ENCODE measurements around the gene ATG9A.

Gene ATG9A

DNA sequence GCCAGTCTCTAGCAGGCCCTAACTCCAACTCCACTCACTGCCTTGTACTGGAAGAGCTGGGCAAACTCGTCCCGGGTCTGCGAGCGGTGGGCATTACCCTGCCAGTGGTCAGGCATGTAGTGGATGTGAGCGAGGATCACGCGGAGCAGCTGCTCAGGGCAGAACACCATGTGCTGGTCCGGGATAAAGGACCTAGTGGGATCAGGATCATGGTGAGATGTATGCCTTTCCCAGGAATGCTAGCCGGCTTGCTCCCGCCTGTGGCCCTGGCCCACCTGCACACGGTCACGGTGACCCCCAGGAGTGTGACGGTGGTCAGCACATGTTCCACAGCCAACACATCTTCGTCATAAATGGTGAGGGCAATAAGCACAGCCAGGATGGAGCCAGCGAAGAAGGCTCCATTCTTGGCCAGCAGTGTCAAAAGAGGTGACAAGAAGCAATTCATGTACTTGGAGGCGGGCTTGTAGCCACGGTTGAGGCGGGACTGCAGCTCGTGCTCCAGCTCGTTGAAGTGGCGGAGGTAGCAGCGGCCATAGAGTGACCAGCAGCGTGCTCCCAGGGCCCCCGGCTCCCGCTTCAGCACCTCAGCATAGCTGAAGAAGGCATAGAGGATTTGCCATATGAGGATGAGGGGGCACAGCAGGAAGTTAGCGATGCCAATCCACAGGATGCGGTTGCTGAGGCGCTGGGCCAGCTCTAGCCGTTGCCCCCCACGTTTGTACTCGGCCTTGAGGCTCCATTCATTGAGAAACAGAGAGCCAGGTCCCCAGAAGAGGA is 5.4 kb downstream of the ATG9A start:
- no peak for DNase-seq (ENCODE audit: extremely low spot score, insufficient read length, low read depth)
- FAIRE-seq: no peak

DNA sequence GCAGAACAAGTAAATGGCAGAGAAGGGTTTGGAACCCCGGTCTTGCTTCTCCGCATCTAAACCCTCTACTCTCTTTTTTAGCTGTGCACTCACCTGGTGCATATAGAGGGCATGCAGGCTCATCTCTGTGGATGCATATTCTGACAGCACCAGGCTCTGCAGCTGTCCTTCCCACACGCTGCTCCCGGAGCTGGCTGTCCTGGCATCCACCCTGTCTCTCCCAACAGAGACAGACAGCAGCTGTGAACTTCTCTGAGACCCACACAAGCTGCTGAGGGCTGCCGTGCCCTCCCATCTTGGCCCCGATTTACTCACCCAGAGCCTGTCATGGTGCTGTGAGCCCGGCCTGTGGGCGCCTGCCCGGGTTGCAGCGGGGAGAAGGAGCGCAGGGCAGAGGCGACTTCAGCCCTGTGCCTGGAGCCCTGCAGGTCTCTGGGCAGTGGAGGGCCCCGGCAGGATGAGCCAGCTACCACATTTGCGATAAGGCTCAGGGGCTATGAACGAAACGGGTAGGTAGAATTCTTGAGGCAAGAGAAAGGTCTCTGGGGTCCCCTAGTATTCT is 7.4 kb downstream of the ATG9A start:
- FAIRE-seq (no peak), DNase-seq (ENCODE audit: extremely low spot score, insufficient read length, low read depth) (no peak)

DNA sequence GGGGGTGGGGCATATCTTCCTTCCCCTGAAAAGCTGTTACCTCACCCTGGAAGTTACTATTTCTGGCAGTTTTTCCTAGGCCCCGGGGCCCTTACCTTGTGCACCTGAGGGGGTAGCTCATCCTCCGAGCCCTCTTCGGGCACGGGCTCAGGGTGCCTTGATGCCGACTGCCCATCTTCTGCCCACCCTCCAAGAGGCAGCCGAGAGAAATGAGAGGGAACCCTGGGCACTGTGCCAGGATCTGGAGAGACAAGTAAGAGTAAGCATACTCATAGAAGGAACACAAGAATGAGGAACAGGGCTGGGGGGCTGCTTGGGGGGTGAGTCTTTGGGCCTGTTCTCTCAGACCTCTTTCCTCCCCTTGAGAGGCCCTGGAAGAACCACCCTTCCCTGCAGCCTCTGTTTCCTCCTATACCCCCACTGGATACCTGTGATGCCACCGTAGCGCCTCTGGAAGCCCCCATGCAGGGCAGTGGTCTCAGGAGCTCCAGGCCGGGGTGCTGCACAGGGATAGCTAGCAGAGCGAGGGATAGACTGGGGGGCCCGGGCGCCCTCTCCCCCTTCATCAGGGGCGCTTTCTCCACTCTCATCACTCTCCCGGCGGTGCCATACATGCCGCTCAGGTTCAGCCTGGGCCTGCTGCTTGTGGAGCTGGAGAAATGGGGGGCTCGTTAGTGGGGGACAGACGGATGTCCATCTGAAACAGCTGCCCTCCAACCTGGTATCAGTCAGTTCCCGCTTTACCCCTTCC is 8.6 kb downstream of the ATG9A start:
- DNase-seq (ENCODE audit: extremely low spot score, insufficient read length, low read depth) (no peak), FAIRE-seq (no peak)

DNA sequence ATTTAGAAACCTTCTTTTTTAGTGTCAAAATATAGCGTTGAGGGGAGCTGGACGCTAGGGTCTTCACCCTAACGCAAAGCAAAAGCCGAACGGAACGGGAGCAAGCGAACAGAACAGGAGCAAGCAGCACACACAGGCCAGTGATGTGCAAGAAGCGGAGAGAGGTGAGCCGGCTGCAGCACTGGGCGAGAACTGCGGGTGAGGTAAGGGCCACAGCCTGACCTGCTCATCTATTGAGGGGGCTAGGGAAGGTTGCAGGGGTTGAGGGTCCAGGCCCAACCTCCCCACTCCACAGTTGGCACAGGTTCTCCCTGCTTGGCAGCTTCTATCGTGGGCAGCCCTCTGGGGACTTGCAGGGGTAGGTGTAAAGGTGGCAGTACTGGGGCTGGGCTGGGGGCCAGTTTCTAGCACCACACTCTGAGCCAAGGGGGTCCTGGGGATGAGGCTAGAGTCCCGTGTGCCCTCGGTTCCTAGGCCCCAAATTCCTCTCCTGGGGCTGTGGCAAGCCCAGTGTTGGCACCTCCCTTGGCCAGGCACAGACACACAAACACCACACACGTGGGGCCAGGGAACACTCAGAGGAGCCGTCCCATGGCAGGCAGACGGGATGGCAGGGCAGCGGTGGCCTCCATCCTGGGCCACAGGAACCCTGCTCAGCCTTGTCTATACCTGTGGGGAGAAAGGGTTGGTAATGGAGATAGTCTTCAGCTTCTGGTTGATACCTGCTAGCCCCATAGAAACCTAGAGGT is 9.5 kb downstream of the ATG9A start:
- FAIRE-seq (no peak), DNase-seq (ENCODE audit: extremely low spot score, insufficient read length, low read depth) (no peak)

DNA sequence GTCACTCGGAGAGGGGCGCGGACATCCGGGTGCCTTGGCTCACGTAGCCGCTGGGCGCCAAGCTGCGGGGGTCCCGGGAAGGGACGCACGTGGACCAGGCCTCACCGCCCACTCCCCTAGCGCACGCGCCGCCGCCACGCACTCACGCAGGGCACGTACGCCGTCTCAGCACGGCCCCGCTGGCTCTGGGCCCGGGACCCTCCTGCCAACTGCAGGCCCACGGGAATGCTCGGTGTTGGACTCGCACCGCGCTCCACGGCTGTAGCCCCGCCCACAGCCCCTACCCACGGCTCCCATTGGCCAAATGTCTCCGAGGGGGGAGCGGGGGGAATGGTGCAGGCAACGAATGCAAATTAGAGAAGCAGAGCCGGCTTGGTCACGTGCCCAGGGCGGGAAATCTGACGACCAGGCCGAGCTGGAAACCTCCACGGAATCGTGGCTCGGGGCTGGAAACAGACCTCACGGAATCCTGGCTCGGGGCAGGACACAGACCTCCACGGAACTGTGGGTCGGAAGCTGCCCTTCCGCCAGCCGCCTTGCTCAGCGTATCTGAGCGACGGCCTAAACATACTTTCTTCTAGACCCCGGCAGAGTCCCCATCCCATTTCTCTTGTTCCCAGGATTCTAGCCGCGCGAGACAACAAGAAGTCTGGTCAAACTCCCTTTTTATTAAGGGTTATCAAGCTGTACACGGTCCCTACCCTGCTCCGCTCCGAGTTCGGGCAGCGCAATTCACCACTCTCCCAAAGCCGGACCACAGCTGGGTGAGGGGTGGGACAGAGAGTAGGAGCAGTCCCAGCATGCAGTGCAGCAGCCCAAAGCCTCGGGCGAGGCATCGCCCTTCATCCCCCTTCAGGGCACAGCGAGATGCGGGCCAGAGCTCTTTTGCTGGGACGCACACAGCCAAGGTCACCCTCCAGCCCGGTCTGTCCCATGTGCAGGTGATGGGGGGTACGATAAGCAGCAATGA is 10.4 kb downstream of the ATG9A start, which contains the start of gene ABCB6:
TSS of gene ABCB6 (minus strand) at position 227 of the 970 bp plus-strand sequence. CDS start 285 bp downstream, outside the sequence.
- peak; percentile 81 for DNase-seq (ENCODE audit: extremely low spot score, insufficient read length, low read depth)
- FAIRE-seq: peak; percentile 96

GRCh38 chr2:219218217-219218731 is 11.2 kb downstream of the ATG9A start:
- DNase-seq (ENCODE audit: extremely low spot score, insufficient read length, low read depth): no peak
- no peak for FAIRE-seq

DNA sequence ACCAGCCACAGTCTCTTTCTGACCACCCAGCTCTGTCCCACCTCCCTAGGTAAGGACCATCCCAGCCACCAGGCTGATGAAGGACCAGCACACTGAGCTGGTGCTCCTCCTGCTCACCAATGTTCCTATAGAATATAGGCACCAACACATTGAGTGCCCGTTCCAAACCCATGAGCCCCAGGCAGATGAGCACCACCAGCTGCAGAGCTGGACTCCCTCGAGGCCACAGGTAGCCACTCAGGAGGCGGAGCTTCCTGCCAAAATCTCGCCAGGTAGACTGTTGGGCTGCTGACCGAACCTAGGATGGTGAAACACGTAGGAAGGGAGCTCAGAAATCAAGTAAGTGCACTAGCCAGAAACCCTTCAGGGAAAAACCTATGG is 12.9 kb downstream of the ATG9A start:
- DNase-seq (ENCODE audit: extremely low spot score, insufficient read length, low read depth) (no peak), FAIRE-seq (no peak)

GRCh38 chr2:219215871-219216534 is 13.4 kb downstream of the ATG9A start:
- DNase-seq (ENCODE audit: extremely low spot score, insufficient read length, low read depth) (no peak), FAIRE-seq (no peak)

- FAIRE-seq (no peak), DNase-seq (ENCODE audit: extremely low spot score, insufficient read length, low read depth) (no peak)
Measured at GRCh38 chr2:219214786-219215185, 14.7 kb downstream of the ATG9A start.

DNA sequence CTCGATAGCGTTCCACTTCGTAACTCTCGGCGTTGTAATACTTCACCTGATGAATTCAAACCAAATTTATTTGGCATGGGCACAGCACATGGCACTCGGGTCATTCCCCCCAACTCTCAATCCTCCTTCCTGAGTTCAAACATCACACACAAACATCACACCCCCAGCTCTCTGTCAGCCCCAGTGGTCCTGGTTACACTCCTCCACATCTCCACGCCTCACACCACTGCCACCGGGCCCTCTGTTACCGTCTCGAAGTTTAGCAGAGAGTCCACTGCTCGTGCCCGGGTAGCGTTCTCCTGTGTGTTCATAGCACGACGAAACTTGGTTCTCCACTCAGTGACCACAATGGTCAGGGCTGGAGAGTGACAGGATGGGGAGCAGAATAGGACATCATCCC is 15.3 kb downstream of the ATG9A start:
- DNase-seq (ENCODE audit: extremely low spot score, insufficient read length, low read depth) (no peak), FAIRE-seq (no peak)

DNA sequence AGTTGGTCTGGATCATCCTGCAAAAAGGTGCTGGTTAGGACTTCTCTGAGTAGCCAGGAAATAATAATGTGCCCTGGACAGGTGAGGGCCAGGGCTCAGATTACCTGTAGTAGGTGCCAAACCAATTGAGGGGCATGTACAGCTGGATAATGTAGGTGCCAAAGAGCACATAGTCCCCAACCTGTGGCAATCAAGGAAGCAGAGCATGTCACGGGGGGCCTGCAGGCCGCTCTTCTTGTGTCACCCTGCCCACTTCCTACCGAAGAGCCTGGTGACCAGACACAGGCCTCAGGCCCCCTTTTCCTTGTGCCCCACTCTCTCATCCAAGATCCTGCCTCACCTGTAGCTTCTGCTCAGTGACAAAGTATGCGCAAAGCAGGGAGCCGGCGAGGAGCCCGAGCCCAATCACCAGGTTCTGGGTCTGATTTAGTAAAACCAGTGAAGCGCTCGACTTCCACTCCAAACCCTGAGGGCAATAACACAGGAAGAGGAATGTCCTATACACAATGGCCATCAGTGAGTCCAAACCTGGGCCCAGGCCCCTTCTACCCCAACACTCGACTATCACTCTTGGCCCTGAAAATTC is 15.9 kb downstream of the ATG9A start:
- no peak for FAIRE-seq
- no peak for DNase-seq (ENCODE audit: extremely low spot score, insufficient read length, low read depth)

GRCh38 chr2:219213026-219213415 is 16.4 kb downstream of the ATG9A start:
- FAIRE-seq: no peak
- DNase-seq (ENCODE audit: extremely low spot score, insufficient read length, low read depth): no peak

GRCh38 chr2:219210886-219211362 is 18.5 kb downstream of the ATG9A start:
- no peak for FAIRE-seq

GRCh38 chr2:219210196-219210885 is 19.1 kb downstream of the ATG9A start:
- DNase-seq (ENCODE audit: extremely low spot score, insufficient read length, low read depth) (no peak), FAIRE-seq (no peak)

More at GRCh38 chr2:219210886-219211362, 18.5 kb downstream of the ATG9A start:
- DNase-seq (ENCODE audit: extremely low spot score, insufficient read length, low read depth): no peak

DNA sequence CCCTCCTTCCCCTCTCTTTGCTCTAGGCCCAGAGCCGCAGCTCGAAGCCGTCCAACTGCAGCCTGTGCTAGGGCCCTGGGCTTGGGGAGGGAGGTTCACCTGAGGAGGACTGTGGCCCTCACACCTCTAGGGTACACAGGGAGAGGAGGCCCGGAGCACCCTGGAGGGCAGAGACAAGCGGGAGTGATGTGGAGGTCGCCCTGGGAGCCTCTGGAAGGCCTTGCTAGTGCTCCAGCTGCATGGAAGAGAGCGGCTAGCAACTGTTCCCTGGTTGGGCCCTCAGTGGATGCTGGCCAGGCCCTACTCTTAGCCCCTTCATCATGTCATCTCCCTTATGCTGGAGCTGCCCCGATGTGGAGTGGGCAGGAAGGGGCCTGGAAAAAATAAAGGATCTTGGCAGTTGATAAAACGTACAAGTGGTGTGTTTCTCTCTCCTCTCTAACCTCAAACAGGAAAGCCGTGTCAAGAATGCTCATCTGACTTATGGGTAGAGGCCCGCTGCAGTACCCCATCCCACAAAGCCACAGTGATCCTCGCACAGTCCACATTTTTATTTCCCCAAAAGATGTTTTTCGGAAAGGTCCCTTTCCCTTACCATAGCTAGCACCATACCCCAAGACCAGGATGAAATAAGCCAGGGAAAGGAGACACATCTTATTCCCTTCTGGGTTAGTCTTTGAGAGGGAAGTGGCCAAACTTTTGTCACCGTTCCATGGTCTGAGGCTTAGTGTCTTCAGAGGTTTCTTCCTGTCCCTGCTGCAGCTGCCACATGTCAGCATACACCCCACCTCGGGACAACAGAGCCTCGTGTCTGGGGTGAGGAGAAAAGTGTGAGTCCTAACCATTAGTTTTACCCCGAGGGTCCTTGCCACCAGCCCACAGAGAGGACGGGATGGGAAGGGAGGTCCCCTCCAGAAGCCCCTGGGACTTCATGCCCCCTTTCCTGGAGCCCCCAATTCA is 19.9 kb downstream of the ATG9A start:
- FAIRE-seq (no peak), DNase-seq (ENCODE audit: extremely low spot score, insufficient read length, low read depth) (no peak)

Measured in GM18507 (cell line).